PFSK-1 (cell line): Measurements from ENCODE around the gene CABP4.

Source experiments
- FOXP2 ChIP-seq: optimal IDR thresholded peaks from 2 replicates; pipeline ENCODE3; 2011; ENCODE audit warnings: borderline replicate concordance, control low read depth, inconsistent platforms; ENCODE audit not compliant: insufficient read depth; ENCODE audit errors: extremely low read length, extremely low read depth
- POLR2AphosphoS5 ChIP-seq: IDR thresholded peaks from 2 replicates; pipeline ENCODE4 v1.6.1; 2012; ENCODE audit warnings: low read depth, mild to moderate bottlenecking, control low read depth, low read length, moderate library complexity
- SIN3A ChIP-seq: IDR thresholded peaks from 2 replicates; pipeline ENCODE4 v1.6.1; 2012; ENCODE audit warnings: mild to moderate bottlenecking, low read length, moderate library complexity, borderline replicate concordance; ENCODE audit not compliant: insufficient read depth
- TAF1 ChIP-seq: IDR thresholded peaks from 2 replicates; pipeline ENCODE4 v1.6.1; 2012; ENCODE audit warnings: low read length, control low read depth, borderline replicate concordance; ENCODE audit not compliant: insufficient read depth
- TF ChIP-seq, protein P1 (sequence below), 2 experiments: IDR thresholded peaks; 2 replicates each; pipeline versions ENCODE4 v1.6.1 to v1.8.0; 2011 to 2012; ENCODE audit warnings: low read depth in 2 of 2, low read length in 2 of 2, control low read depth in 1 of 2, inconsistent platforms in 1 of 2, mild to moderate bottlenecking in 1 of 2, moderate library complexity in 1 of 2; ENCODE audit not compliant: insufficient read depth in 1 of 2

The CABP4 gene

DNA sequence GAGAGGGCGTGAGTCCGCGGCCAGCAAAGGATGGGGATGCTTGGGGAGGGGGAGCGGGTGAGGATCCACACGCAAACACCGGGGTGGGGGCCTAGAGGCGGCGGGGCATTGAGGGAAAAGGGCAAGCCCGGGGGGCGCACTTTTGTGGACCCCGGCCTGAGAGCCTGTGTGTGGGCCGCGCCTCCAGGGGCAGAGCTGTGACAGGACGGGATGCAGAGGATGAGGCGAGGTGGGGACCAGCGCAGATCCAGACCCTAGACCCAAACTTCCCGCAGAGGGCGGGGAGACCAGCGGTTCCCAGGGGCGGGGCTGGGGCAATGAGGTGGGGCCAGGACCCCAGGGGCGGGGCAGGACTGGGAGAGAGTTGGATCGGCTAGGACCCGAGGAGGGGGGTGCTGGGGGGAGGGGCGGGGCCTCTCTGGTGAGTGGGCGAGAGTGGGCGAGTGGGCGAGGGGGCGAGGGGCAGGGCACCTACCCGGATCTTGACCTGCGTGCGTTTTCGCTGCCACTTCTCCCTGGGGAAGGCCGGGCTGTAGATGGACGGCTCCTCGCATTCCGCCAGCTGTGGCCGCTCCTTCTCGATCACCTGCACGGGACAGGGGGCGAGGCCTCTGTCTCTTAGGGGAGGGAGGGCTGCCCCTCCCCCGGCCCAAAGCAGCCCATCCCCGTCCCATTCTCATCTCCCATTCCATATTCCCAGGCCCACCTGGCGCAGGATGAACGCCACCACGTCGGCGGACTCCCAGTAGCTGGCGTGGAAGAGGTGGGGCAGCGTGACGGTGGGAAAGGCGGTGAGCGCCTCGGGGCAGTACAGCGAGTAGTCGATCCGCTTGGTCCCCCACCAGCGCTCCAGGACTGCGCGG, 39.4 kb downstream of the CABP4 start:
- TF ChIP-seq SIN3A (no peak), TAF1 (no peak), FOXP2 (no peak), POLR2AphosphoS5 (no peak)
- TF ChIP-seq, protein P1, sequence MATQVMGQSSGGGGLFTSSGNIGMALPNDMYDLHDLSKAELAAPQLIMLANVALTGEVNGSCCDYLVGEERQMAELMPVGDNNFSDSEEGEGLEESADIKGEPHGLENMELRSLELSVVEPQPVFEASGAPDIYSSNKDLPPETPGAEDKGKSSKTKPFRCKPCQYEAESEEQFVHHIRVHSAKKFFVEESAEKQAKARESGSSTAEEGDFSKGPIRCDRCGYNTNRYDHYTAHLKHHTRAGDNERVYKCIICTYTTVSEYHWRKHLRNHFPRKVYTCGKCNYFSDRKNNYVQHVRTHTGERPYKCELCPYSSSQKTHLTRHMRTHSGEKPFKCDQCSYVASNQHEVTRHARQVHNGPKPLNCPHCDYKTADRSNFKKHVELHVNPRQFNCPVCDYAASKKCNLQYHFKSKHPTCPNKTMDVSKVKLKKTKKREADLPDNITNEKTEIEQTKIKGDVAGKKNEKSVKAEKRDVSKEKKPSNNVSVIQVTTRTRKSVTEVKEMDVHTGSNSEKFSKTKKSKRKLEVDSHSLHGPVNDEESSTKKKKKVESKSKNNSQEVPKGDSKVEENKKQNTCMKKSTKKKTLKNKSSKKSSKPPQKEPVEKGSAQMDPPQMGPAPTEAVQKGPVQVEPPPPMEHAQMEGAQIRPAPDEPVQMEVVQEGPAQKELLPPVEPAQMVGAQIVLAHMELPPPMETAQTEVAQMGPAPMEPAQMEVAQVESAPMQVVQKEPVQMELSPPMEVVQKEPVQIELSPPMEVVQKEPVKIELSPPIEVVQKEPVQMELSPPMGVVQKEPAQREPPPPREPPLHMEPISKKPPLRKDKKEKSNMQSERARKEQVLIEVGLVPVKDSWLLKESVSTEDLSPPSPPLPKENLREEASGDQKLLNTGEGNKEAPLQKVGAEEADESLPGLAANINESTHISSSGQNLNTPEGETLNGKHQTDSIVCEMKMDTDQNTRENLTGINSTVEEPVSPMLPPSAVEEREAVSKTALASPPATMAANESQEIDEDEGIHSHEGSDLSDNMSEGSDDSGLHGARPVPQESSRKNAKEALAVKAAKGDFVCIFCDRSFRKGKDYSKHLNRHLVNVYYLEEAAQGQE (IDR thresholded peaks at IDR 0.05; ENCODE audit: insufficient read depth in 1 of 2, low read depth in 2 of 2, low read length in 2 of 2): no peak

DNA sequence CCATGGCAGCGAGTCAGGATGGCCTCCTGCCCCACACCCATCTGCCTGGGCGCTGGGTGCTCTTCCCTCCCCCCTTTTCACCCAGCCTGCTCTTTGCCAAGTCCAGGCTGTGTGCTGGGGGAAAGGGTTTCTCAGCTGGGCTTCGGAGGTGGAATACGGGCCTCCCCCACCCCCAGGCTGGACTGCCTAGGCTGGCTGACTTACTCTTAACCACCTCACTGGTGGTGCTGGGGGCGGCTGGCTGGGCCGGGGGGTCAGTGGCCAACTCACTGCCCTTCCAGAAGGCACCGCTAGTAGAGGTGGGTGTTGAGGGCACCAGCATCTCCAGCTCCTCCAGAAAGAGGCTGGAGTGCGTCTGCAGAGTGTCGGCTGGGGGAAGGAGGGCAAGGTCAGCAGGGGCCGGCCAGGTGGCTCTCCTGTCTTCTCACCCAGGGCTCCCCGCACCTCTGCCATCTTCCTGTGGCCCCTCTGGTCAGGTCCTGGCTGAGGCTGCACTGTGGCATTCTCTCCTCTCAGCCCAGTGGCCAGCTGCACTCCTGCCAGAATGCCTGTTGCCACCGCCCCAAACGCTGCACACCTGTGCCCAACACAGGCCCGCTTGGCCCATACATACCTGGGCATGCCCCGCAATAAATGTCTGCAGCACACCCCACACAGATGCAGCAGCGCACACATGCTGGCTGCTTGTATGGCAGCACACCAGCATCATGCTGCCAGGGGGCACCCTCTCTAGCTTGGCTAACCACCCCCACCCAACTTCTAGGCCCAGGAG, 40.3 kb downstream of the CABP4 start:
- TF ChIP-seq SIN3A: no peak
- no peak for TF ChIP-seq FOXP2
- no peak for TF ChIP-seq TAF1
- TF ChIP-seq, protein P1 (IDR thresholded peaks at IDR 0.05; ENCODE audit: insufficient read depth in 1 of 2, low read depth in 2 of 2, low read length in 2 of 2): no peak
- no peak for TF ChIP-seq POLR2AphosphoS5

DNA sequence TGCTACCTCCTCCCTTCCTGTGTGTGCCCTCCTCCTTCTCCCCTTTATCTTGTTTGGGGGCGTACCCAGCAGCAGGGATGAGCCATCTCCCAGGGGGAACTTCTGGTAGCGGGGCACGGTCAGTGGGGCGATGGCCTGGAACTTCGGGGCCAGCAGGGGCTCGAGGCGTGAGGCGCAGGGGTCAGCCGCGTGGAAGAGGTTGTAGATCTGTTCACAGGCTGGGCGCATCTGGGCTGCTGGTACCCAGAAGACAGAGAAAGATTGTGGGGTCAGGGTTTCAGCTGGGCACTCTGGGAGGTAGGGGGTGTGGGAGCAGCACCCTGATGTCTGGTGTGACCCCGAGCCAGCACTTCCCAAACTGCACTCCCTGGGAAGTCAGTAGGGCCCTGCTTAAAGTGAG, 41.0 kb downstream of the CABP4 start:
- TF ChIP-seq SIN3A (no peak), POLR2AphosphoS5 (no peak), FOXP2 (no peak), TAF1 (no peak)
- TF ChIP-seq, protein P1 (IDR thresholded peaks at IDR 0.05; ENCODE audit: insufficient read depth in 1 of 2, low read depth in 2 of 2, low read length in 2 of 2): no peak

DNA sequence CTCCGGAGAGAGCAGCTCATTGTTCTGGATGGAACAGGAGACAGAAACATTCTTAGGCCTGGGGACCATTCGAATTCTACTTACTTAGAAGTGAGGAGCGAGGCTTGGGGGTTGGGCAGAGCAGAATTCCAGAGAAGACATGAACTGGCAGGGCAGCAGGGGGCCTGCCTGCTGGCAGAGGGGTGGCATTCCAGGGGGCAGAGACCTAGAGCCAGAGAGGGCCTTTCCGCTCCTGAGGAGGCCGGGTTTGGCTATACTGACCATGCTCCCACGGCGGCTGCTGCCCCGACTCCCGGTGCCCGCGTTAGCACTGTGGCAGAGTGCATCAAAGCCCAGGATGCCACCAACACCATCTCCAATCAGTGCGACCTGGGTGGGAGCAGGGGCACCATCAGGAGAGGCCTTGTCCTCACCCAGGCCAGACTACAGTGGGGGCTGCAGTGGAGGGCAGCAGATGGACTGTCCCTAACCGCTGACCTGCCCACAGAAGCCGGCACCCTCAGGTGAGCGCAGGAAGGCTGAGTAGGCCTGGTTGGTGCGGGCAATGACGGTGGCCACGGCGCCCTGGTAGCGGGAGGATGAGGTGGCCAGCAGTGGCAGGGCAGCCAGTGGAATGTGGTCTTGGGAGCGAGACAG, 42.6 kb downstream of the CABP4 start:
- TF ChIP-seq, protein P1 (IDR thresholded peaks at IDR 0.05; ENCODE audit: insufficient read depth in 1 of 2, low read depth in 2 of 2, low read length in 2 of 2): no peak
- TF ChIP-seq TAF1: no peak
- no peak for TF ChIP-seq SIN3A
- TF ChIP-seq POLR2AphosphoS5: no peak
- no peak for TF ChIP-seq FOXP2
